Hematopoietic multipotent progenitor cell (in vitro differentiated cells): Measurements from ENCODE around the gene NAALADL1. TPM values are rescaled to one million over a fixed set of nuclear protein-coding genes. Genes with fewer than 3 reads are reported as not detected.
A peak's percentile ranks its signal among the peaks of the same experiment; 100 is the strongest.

Source experiments
- DNase-seq, 3 donors: peaks; one replicate each; pipeline ENCODE4 v3.0.0-alpha.2; 2011 to 2015; ENCODE audit warnings: low read depth in 2 of 3, low spot score in 2 of 3
- total RNA-seq: library from RNA; depleted of rRNA; stranded (reverse); fragments of >200 nt; gene quantifications from one replicate; pipeline ENCODE4 v1.2.3, GENCODE V29; 2012

Gene NAALADL1
- total RNA-seq, 1 donor, result 94.5 TPM

GRCh38 chr11:65083834-65084597 lies 25.7 kb upstream of the NAALADL1 start, which contains the start of the genes CDCA5 and ZFPL1:
CDCA5 (minus strand) TSS chr11:65084040; CDS start chr11:65083978, 62 bp downstream.
ZFPL1 (plus strand) TSS chr11:65084222; CDS start chr11:65084699, 477 bp downstream.
- DNase-seq, result peak; percentile 93 to 96 (median 93)

GRCh38 chr11:65083134-65083833 lies 24.9 kb upstream of the NAALADL1 start:
- DNase-seq, result no peak

GRCh38 chr11:65078786-65079342 lies 20.5 kb upstream of the NAALADL1 start:
- DNase-seq, result no peak

GRCh38 chr11:65078151-65078550 lies 19.8 kb upstream of the NAALADL1 start:
- peak; percentile 44 to 82 (median 66) for DNase-seq

GRCh38 chr11:65077451-65077850 lies 19.1 kb upstream of the NAALADL1 start:
- DNase-seq, result no peak

GRCh38 chr11:65072631-65072966 lies 14.2 kb upstream of the NAALADL1 start:
- no peak for DNase-seq

- no peak for DNase-seq
Observed at GRCh38 chr11:65071907-65072630, 13.7 kb upstream of the NAALADL1 start.

GRCh38 chr11:65069217-65069616 lies 10.9 kb upstream of the NAALADL1 start:
- peak in 1 of 3 donors; percentile 41 for DNase-seq

GRCh38 chr11:65067446-65067845 lies 9.1 kb upstream of the NAALADL1 start:
- no peak for DNase-seq

- no peak for DNase-seq
Observed at GRCh38 chr11:65066805-65067291, 8.5 kb upstream of the NAALADL1 start.

GRCh38 chr11:65066315-65066714 lies 8.0 kb upstream of the NAALADL1 start:
- DNase-seq, result no peak

- no peak for DNase-seq
Observed at GRCh38 chr11:65065851-65066250, 7.5 kb upstream of the NAALADL1 start.

GRCh38 chr11:65064847-65065240 lies 6.5 kb upstream of the NAALADL1 start:
- no peak for DNase-seq

GRCh38 chr11:65063532-65063931 lies 5.2 kb upstream of the NAALADL1 start:
- DNase-seq, result no peak

GRCh38 chr11:65060913-65061408 lies 2.6 kb upstream of the NAALADL1 start:
- peak in 1 of 3 donors; percentile 27 for DNase-seq

- no peak for DNase-seq
Observed at GRCh38 chr11:65059959-65060824, 1.8 kb upstream of the NAALADL1 start.

GRCh38 chr11:65059523-65059922 lies 1.2 kb upstream of the NAALADL1 start:
- no peak for DNase-seq

GRCh38 chr11:65058012-65058411 lies 341 bp downstream of the NAALADL1 start:
- no peak for DNase-seq

- no peak for DNase-seq
Observed at GRCh38 chr11:65057526-65057925, 827 bp downstream of the NAALADL1 start.

GRCh38 chr11:65056999-65057398 lies 1.4 kb downstream of the NAALADL1 start:
- DNase-seq, result no peak
